Panc1 (cell line): Measurements from ENCODE around the gene ALK.

Source experiments
- CTCF ChIP-seq: fragments of 450-650 bp; IDR thresholded peaks from 2 replicates; pipeline ENCODE4 v1.5.1; 2017; ENCODE audit warnings: mild to moderate bottlenecking
- POLR2AphosphoS5 ChIP-seq: IDR thresholded peaks from 2 replicates; pipeline ENCODE4 v1.6.1; 2012; ENCODE audit warnings: mild to moderate bottlenecking, low read depth, low read length, moderate library complexity
- REST ChIP-seq, 2 experiments: IDR thresholded peaks; 2 replicates each; pipeline ENCODE4 v1.6.1; 2011 to 2012; ENCODE audit warnings: low read depth in 2 of 2, control low read depth in 1 of 2, low read length in 1 of 2, mild to moderate bottlenecking in 1 of 2, moderate library complexity in 1 of 2; ENCODE audit not compliant: insufficient read depth in 1 of 2
- SIN3A ChIP-seq: IDR thresholded peaks from 2 replicates; pipeline ENCODE4 v1.6.1; 2012; ENCODE audit warnings: low read depth, mild to moderate bottlenecking, low read length, moderate library complexity, borderline replicate concordance; ENCODE audit not compliant: insufficient read depth
- TCF7L2 ChIP-seq: IDR thresholded peaks from 2 replicates; pipeline ENCODE4 v1.6.1; 2011; ENCODE audit warnings: mild to moderate bottlenecking, low read depth, low read length, inconsistent platforms

GRCh38 chr2:29603341-29603740 lies 318.0 kb downstream of the ALK start:
- no peak for TF ChIP-seq CTCF
- TF ChIP-seq POLR2AphosphoS5, result no peak
- TF ChIP-seq REST (IDR thresholded peaks at IDR 0.05; ENCODE audit: insufficient read depth in 1 of 2, low read depth in 2 of 2, low read length in 1 of 2), result no peak
- TF ChIP-seq SIN3A, result no peak
- no peak for TF ChIP-seq TCF7L2
